CD14-positive monocyte (primary cell): Measurements from ENCODE around the gene OTUB1. TPM values are rescaled to one million over a fixed set of nuclear protein-coding genes. Genes with fewer than 3 reads are reported as not detected.

Source experiments
- DNase-seq, 3 donors: peaks; one replicate each; pipeline ENCODE4 v3.0.0-alpha.2; 2011 to 2022
- H2AFZ ChIP-seq: 2 replicates; pipeline ENCODE4 v1.6.0; 2012; ENCODE audit warnings: mild to moderate bottlenecking, low read depth, low read length, inconsistent platforms; ENCODE audit not compliant: insufficient read depth, poor library complexity, severe bottlenecking
- H3K27ac ChIP-seq, 2 donors: 1 replicate in 1 of 2; 2 replicates in 1 of 2; pipeline ENCODE4 v1.5.1; 2012 to 2013; ENCODE audit warnings: low read length in 2 of 2, control low read depth in 1 of 2, inconsistent platforms in 1 of 2, low read depth in 1 of 2, mild to moderate bottlenecking in 1 of 2
- H3K27me3 ChIP-seq, 2 donors: one replicate each; pipeline versions ENCODE4 v1.6.0 to v1.6.1; 2011 to 2013; ENCODE audit warnings: low read length in 2 of 2; ENCODE audit not compliant: control insufficient read depth in 2 of 2, insufficient read depth in 2 of 2
- H3K36me3 ChIP-seq, 2 donors: replicated peaks in 1 of 2; 1 replicate in 1 of 2; 2 replicates in 1 of 2; pipeline versions ENCODE4 v1.5.1 to v1.6.1; 2012 to 2013; ENCODE audit warnings: low read length in 2 of 2, control low read depth in 1 of 2, inconsistent platforms in 1 of 2, mild to moderate bottlenecking in 1 of 2; ENCODE audit not compliant: insufficient read depth in 2 of 2, control insufficient read depth in 1 of 2
- H3K4me1 ChIP-seq, 2 donors: 1 replicate in 1 of 2; 2 replicates in 1 of 2; pipeline versions ENCODE4 v1.5.1 to v1.6.1; 2012 to 2013; ENCODE audit warnings: low read length in 2 of 2, control low read depth in 1 of 2, inconsistent platforms in 1 of 2, mild to moderate bottlenecking in 1 of 2, moderate library complexity in 1 of 2; ENCODE audit not compliant: insufficient read depth in 2 of 2, control insufficient read depth in 1 of 2
- H3K4me2 ChIP-seq: replicated peaks from 2 replicates; pipeline ENCODE3; 2012; ENCODE audit warnings: low read length, moderate library complexity, mild to moderate bottlenecking; ENCODE audit not compliant: poor library complexity, severe bottlenecking; ENCODE audit errors: extremely low read depth
- H3K4me3 ChIP-seq, 3 experiments: fragments of 200-600 bp in 1 of 3; sonication (generic) in 1 of 3; replicated peaks in 1 of 3; 1 replicate in 2 of 3; 2 replicates in 1 of 3; pipeline ENCODE4 v1.5.1; 2011 to 2013; ENCODE audit warnings: low read length in 3 of 3, mild to moderate bottlenecking in 3 of 3, control low read depth in 2 of 3, low read depth in 2 of 3, inconsistent platforms in 1 of 3, moderate library complexity in 1 of 3
- H3K79me2 ChIP-seq: 2 replicates; pipeline ENCODE4 v1.6.0; 2012; ENCODE audit warnings: mild to moderate bottlenecking, control low read depth, inconsistent platforms, low read length, moderate library complexity; ENCODE audit not compliant: insufficient read depth
- H3K9ac ChIP-seq: 2 replicates; pipeline ENCODE4 v1.6.0; 2017; ENCODE audit warnings: low read length, mild to moderate bottlenecking; ENCODE audit not compliant: insufficient read depth, poor library complexity, severe bottlenecking
- H3K9me3 ChIP-seq, 2 donors: replicated peaks in 1 of 2; 1 replicate in 1 of 2; 2 replicates in 1 of 2; pipeline versions ENCODE4 v1.5.1 to v1.6.1; 2012 to 2013; ENCODE audit warnings: low read length in 2 of 2, control low read depth in 1 of 2; ENCODE audit not compliant: control insufficient read depth in 1 of 2, insufficient read depth in 1 of 2
- H4K20me1 ChIP-seq: 2 replicates; pipeline ENCODE4 v1.6.0; 2012; ENCODE audit warnings: mild to moderate bottlenecking, low read length, control low read depth, moderate library complexity; ENCODE audit not compliant: insufficient read depth
- H3K27ac Mint-ChIP-seq, 7 donors: one replicate each; pipeline ENCODE4 v1.8.0; 2020; ENCODE audit warnings: mild to moderate bottlenecking in 7 of 7, mixed read lengths in 7 of 7, moderate library complexity in 6 of 7, inconsistent platforms in 2 of 7
- H3K27me3 Mint-ChIP-seq, 3 donors: one replicate each; pipeline ENCODE4 v1.8.0; 2021 to 2022; ENCODE audit warnings: low read depth in 3 of 3, mild to moderate bottlenecking in 3 of 3, mixed read lengths in 3 of 3, moderate library complexity in 3 of 3, inconsistent platforms in 1 of 3
- H3K36me3 Mint-ChIP-seq, 2 donors: one replicate each; pipeline ENCODE4 v1.8.0; 2020; ENCODE audit warnings: mixed read lengths in 2 of 2, inconsistent platforms in 1 of 2, mild to moderate bottlenecking in 1 of 2
- H3K4me1 Mint-ChIP-seq: one replicate; pipeline ENCODE4 v1.8.0; 2020; ENCODE audit warnings: mild to moderate bottlenecking, mixed read lengths
- H3K4me3 Mint-ChIP-seq, 2 donors: one replicate each; pipeline ENCODE4 v1.8.0; 2020; ENCODE audit warnings: mild to moderate bottlenecking in 2 of 2, mixed read lengths in 2 of 2, moderate library complexity in 1 of 2
- H3K9me3 Mint-ChIP-seq, 7 donors: one replicate each; pipeline ENCODE4 v1.8.0; 2020 to 2022; ENCODE audit warnings: mixed read lengths in 7 of 7, mild to moderate bottlenecking in 6 of 7, moderate library complexity in 6 of 7, inconsistent platforms in 2 of 7
- CTCF ChIP-seq: fragments of 200-600 bp; IDR thresholded peaks from one replicate; pipeline ENCODE4 v1.8.0; 2022; ENCODE audit warnings: antibody characterized with exemption, mild to moderate bottlenecking
- WGBS: methylation state at CpG from one replicate; pipeline ENCODE4 v1.1.5; 2013; ENCODE audit warnings: missing lambda C conversion rate; ENCODE audit not compliant: insufficient coverage; 5-methylcytosine and 5-hydroxymethylcytosine counted together
- intact Hi-C, 2 donors: fragments of 100-400 bp; cut with micrococcal nuclease; formaldehyde crosslinking; loops; one replicate each; pipeline versions ENCODE4 v1.15.0 to v1.15.1; 2023
- polyA plus RNA-seq, 3 donors: library from polyadenylated mRNA; depleted of rRNA in 1 of 3; unstranded in 2 of 3; stranded (reverse) in 1 of 3; fragments of 300-500 nt in 2 of 3; fragments of >200 nt in 1 of 3; fragmentation: Illumina TruSeq in 2 of 3; gene quantifications; 1 replicate in 2 of 3; 2 replicates in 1 of 3; pipeline ENCODE4 v1.2.3, GENCODE V29; 2012 to 2021

The OTUB1 gene
- polyA plus RNA-seq, 3 donors = 131 to 170 (median 140) TPM

GRCh38 chr11:64017945-64018224 is 31.6 kb downstream of the OTUB1 start:
- Histone ChIP-seq H3K27ac (no peak overlapping the region), H3K9me3 (no peaks in the 10 kb centered on the region), H3K36me3 (no peaks in the 10 kb centered on the region), H3K4me1 (no peaks in the 10 kb centered on the region), H3K27me3 (no peaks in the 10 kb centered on the region), H4K20me1 (no peaks in the 10 kb centered on the region), H2AFZ (no peak overlapping the region), H3K4me3 (no peak overlapping the region), H3K4me2 (no peak overlapping the region), H3K79me2 (no peaks in the 10 kb centered on the region), H3K9ac (no peak overlapping the region)
- TF ChIP-seq CTCF = no peak
- WGBS = 94% methylated on average over 6 of the region's 7 CpGs
- intact Hi-C loops = no loop called here
- no peaks in the 10 kb centered on the region for H3K36me3 Mint-ChIP-seq
- H3K27ac Mint-ChIP-seq = no peak overlapping the region
- peaks cover 2% of the 10 kb centered on the region for H3K4me1 Mint-ChIP-seq
- no peak overlapping the region for H3K4me3 Mint-ChIP-seq
- no peak for DNase-seq
- peaks cover 0 to 9% (median 5%) of the 10 kb centered on the region in 3 donors for H3K27me3 Mint-ChIP-seq
- no peaks in the 10 kb centered on the region for H3K9me3 Mint-ChIP-seq

GRCh38 chr11:64018310-64018709 is 32.1 kb downstream of the OTUB1 start:
- intact Hi-C loops = no loop called here
- Histone ChIP-seq H3K4me1 (no peaks in the 10 kb centered on the region), H4K20me1 (no peaks in the 10 kb centered on the region), H3K4me2 (no peak overlapping the region), H3K27me3 (no peaks in the 10 kb centered on the region), H3K36me3 (no peaks in the 10 kb centered on the region), H3K9ac (no peak overlapping the region), H3K4me3 (no peak overlapping the region), H3K9me3 (no peaks in the 10 kb centered on the region), H3K27ac (no peak overlapping the region), H2AFZ (no peak overlapping the region), H3K79me2 (no peaks in the 10 kb centered on the region)
- no peaks in the 10 kb centered on the region for H3K9me3 Mint-ChIP-seq
- H3K36me3 Mint-ChIP-seq = no peaks in the 10 kb centered on the region
- peaks cover 2% of the 10 kb centered on the region for H3K4me1 Mint-ChIP-seq
- no peak for TF ChIP-seq CTCF
- peaks cover 0 to 9% (median 5%) of the 10 kb centered on the region in 3 donors for H3K27me3 Mint-ChIP-seq
- no peak overlapping the region for H3K4me3 Mint-ChIP-seq
- peak overlapping the region in 1 of 7 donors; percentile 25 for H3K27ac Mint-ChIP-seq
- no peak for DNase-seq
- WGBS = 87% methylated on average over 8 of the region's 8 CpGs
